Peyer's patch (tissue), 4 donors: ENCODE measurements around the gene PAM16. TPM values are rescaled to one million over a fixed set of nuclear protein-coding genes. Genes with fewer than 3 reads are reported as not detected.

Experiments used
- DNase-seq, 3 donors: peaks; one replicate each; pipeline ENCODE4 v3.0.0-alpha.2; 2017 to 2019
- H3K27ac ChIP-seq, 4 donors: fragments of 200-600 bp; sonication (generic); one replicate each; pipeline ENCODE4 v1.5.1; 2016 to 2019
- H3K27me3 ChIP-seq, 2 donors: fragments of 200-600 bp; sonication (generic); one replicate each; pipeline ENCODE4 v1.5.1; 2019
- H3K36me3 ChIP-seq, 3 donors: fragments of 200-600 bp; sonication (generic); one replicate each; pipeline ENCODE4 v1.5.1; 2016 to 2019
- H3K4me1 ChIP-seq, 4 donors: fragments of 200-600 bp; sonication (generic); one replicate each; pipeline ENCODE4 v1.5.1; 2016 to 2019
- H3K4me3 ChIP-seq, 4 donors: fragments of 200-600 bp; sonication (generic); 1 replicate in 3 of 4; 2 replicates in 1 of 4; pipeline ENCODE4 v1.5.1; 2016 to 2019; ENCODE audit warnings: mild to moderate bottlenecking in 1 of 4
- H3K9me3 ChIP-seq, 4 donors: fragments of 200-600 bp; sonication (generic); one replicate each; pipeline ENCODE4 v1.5.1; 2016 to 2019; ENCODE audit warnings: mild to moderate bottlenecking in 1 of 4
- CTCF ChIP-seq, 6 experiments: fragments of 450-650 bp in 4 of 6; fragments of 200-600 bp in 2 of 6; sonication (generic) in 1 of 6; IDR thresholded peaks; one replicate each; pipeline ENCODE4 v1.5.1; 2017 to 2019; ENCODE audit warnings: antibody characterized with exemption in 6 of 6, mild to moderate bottlenecking in 3 of 6, moderate library complexity in 1 of 6
- POLR2A ChIP-seq, 2 donors: fragments of 450-650 bp; IDR thresholded peaks; one replicate each; pipeline ENCODE4 v1.5.1; 2017; ENCODE audit warnings: antibody characterized with exemption in 2 of 2, mild to moderate bottlenecking in 2 of 2, moderate library complexity in 2 of 2
- total RNA-seq, 4 donors: library from RNA; depleted of rRNA; stranded (reverse); fragments of >200 nt; gene quantifications; one replicate each; pipeline ENCODE4 v1.1.0, GENCODE V29; 2016

The PAM16 gene
- total RNA-seq, 4 donors from 2014 or later: 18.2 to 61.4 (median 49.3) TPM

GRCh38 chr16:4373909-4374742 is 23.0 kb upstream of the PAM16 start:
- H3K36me3 ChIP-seq: no peaks in the 10 kb centered on the region
- H3K27ac ChIP-seq: peak overlapping the region; percentile 40 to 84 (median 76)
- peaks cover 0 to 73% (median 12%) of the 10 kb centered on the region in 4 donors for H3K4me1 ChIP-seq
- peak overlapping the region in 3 of 4 donors; percentile 29 to 70 (median 69) for H3K4me3 ChIP-seq
- DNase-seq: peak in 2 of 3 donors; percentile 25 to 74
- no peak for TF ChIP-seq POLR2A (IDR thresholded peaks at IDR 0.05)
- no peaks in the 10 kb centered on the region for H3K9me3 ChIP-seq
- H3K27me3 ChIP-seq: no peaks in the 10 kb centered on the region

- no peaks in the 10 kb centered on the region for H3K36me3 ChIP-seq
- no peaks in the 10 kb centered on the region for H3K9me3 ChIP-seq
- peak overlapping the region; percentile 43 to 80 (median 70) for H3K4me3 ChIP-seq
- peaks cover 0 to 78% (median 12%) of the 10 kb centered on the region in 4 donors for H3K4me1 ChIP-seq
- no peak for TF ChIP-seq POLR2A (IDR thresholded peaks at IDR 0.05)
- no peak for TF ChIP-seq CTCF (IDR thresholded peaks at IDR 0.05)
- no peaks in the 10 kb centered on the region for H3K27me3 ChIP-seq
- DNase-seq: no peak
- H3K27ac ChIP-seq: peak overlapping the region; percentile 40 to 84 (median 76)
Observed at GRCh38 chr16:4373356-4373908, 22.3 kb upstream of the PAM16 start.

- Histone ChIP-seq H3K9me3 (no peaks in the 10 kb centered on the region), H3K36me3 (peaks cover 0 to 4% (median 0%) of the 10 kb centered on the region in 3 donors), H3K4me1 (peaks cover 0 to 77% (median 12%) of the 10 kb centered on the region in 4 donors), H3K27me3 (no peaks in the 10 kb centered on the region), H3K4me3 (peak overlapping the region; percentile 43 to 80 (median 70)), H3K27ac (peak overlapping the region; percentile 40 to 84 (median 76))
- no peak for DNase-seq
- TF ChIP-seq POLR2A (IDR thresholded peaks at IDR 0.05): no peak
- no peak for TF ChIP-seq CTCF (IDR thresholded peaks at IDR 0.05)
Observed at GRCh38 chr16:4372578-4373355, 21.6 kb upstream of the PAM16 start.

GRCh38 chr16:4372001-4372577 is 21.0 kb upstream of the PAM16 start:
- no peaks in the 10 kb centered on the region for H3K27me3 ChIP-seq
- H3K9me3 ChIP-seq: no peaks in the 10 kb centered on the region
- peak overlapping the region; percentile 43 to 80 (median 70) for H3K4me3 ChIP-seq
- no peak for TF ChIP-seq POLR2A (IDR thresholded peaks at IDR 0.05)
- TF ChIP-seq CTCF (IDR thresholded peaks at IDR 0.05): no peak
- no peak for DNase-seq
- H3K27ac ChIP-seq: peak overlapping the region; percentile 40 to 84 (median 76)
- peaks cover 0 to 8% (median 0%) of the 10 kb centered on the region in 3 donors for H3K36me3 ChIP-seq
- H3K4me1 ChIP-seq: peaks cover 0 to 71% (median 12%) of the 10 kb centered on the region in 4 donors

GRCh38 chr16:4371357-4372000 is 20.4 kb upstream of the PAM16 start, which contains the start of gene VASN:
Gene VASN (plus strand): TSS chr16:4371848. CDS start chr16:4380878, 9,030 bp downstream.
- TF ChIP-seq POLR2A (IDR thresholded peaks at IDR 0.05) (peak in 1 of 2 donors; percentile 75), CTCF (IDR thresholded peaks at IDR 0.05) (no peak)
- H3K36me3 ChIP-seq: peaks cover 0 to 14% (median 0%) of the 10 kb centered on the region in 3 donors
- DNase-seq: peak; percentile 74 to 86 (median 82)
- H3K4me3 ChIP-seq: peak within 1 kb of the TSS; percentile 43 to 80 (median 70)
- H3K27me3 ChIP-seq: no peaks in the 10 kb centered on the region
- H3K27ac ChIP-seq: peak within 1 kb of the TSS; percentile 40 to 84 (median 76)
- H3K4me1 ChIP-seq: peaks cover 0 to 66% (median 12%) of the 10 kb centered on the region in 4 donors
- no peaks in the 10 kb centered on the region for H3K9me3 ChIP-seq
